Neural cell (in vitro differentiated cells): ENCODE results near the gene TYK2. TPM values are rescaled to one million over a fixed set of nuclear protein-coding genes. Genes with fewer than 3 reads are reported as not detected.

Experiments used
- H2AFZ ChIP-seq: fragments of 200-600, 300-800 bp; sonication (generic), shearing (Covaris generic); 2 replicates; pipeline ENCODE4 v1.6.0; 2014; ENCODE audit warnings: low read depth, mild to moderate bottlenecking, antibody characterized with exemption, low read length, moderate library complexity
- H3F3A ChIP-seq: fragments of 200-600 bp; shearing (Covaris generic); 2 replicates; pipeline ENCODE4 v1.6.1; 2016; ENCODE audit warnings: mild to moderate bottlenecking, moderate library complexity, mixed read lengths, antibody characterized with exemption, low read length; ENCODE audit not compliant: insufficient read depth, poor library complexity, severe bottlenecking
- H3K27ac ChIP-seq: fragments of 200-600, 300-800 bp; sonication (generic), shearing (Covaris generic); 2 replicates; pipeline ENCODE4 v1.5.1; 2014; ENCODE audit warnings: mild to moderate bottlenecking, low read length, moderate library complexity
- H3K27me3 ChIP-seq: fragments of 300-800, 200-600 bp; sonication (generic), shearing (Covaris generic); 2 replicates; pipeline ENCODE4 v1.6.0; 2014; ENCODE audit warnings: mild to moderate bottlenecking, low read depth, low read length, moderate library complexity; ENCODE audit not compliant: insufficient read depth
- H3K36me3 ChIP-seq: fragments of 300-800, 200-600 bp; sonication (generic), shearing (Covaris generic); 2 replicates; pipeline ENCODE4 v1.5.1; 2014; ENCODE audit warnings: mild to moderate bottlenecking, antibody characterized with exemption, low read length, moderate library complexity; ENCODE audit not compliant: insufficient read depth
- H3K4me2 ChIP-seq: fragments of 300-800, 200-600 bp; sonication (generic), shearing (Covaris generic); 2 replicates; pipeline ENCODE4 v1.6.0; 2014; ENCODE audit warnings: mild to moderate bottlenecking, low read length
- H3K4me3 ChIP-seq: fragments of 300-800, 200-600 bp; sonication (generic), shearing (Covaris generic); 2 replicates; pipeline ENCODE4 v1.5.1; 2014; ENCODE audit warnings: mild to moderate bottlenecking, low read length, moderate library complexity
- H3K79me2 ChIP-seq: fragments of 200-600 bp; shearing (Covaris generic); replicated peaks from 2 replicates; pipeline ENCODE4 v1.6.0; 2014; ENCODE audit warnings: mild to moderate bottlenecking, low read length, moderate library complexity; ENCODE audit not compliant: insufficient read depth
- H3K9ac ChIP-seq: fragments of 300-800, 200-600 bp; sonication (generic), shearing (Covaris generic); 2 replicates; pipeline ENCODE4 v1.6.1; 2016; ENCODE audit warnings: mild to moderate bottlenecking, low read length, mixed read lengths
- H3K9me2 ChIP-seq: fragments of 200-600 bp; shearing (Covaris generic); 2 replicates; pipeline ENCODE4 v1.6.1; 2016; ENCODE audit warnings: mild to moderate bottlenecking, low read length, mixed read lengths; ENCODE audit not compliant: insufficient read depth
- H3K9me3 ChIP-seq: fragments of 200-600, 300-800 bp; sonication (generic), shearing (Covaris generic); 2 replicates; pipeline ENCODE4 v1.6.1; 2016; ENCODE audit warnings: mild to moderate bottlenecking, mixed run types, low read length, moderate library complexity, mixed read lengths
- H4K20me1 ChIP-seq: fragments of 200-600 bp; shearing (Covaris generic); 2 replicates; pipeline ENCODE4 v1.6.1; 2016; ENCODE audit warnings: mild to moderate bottlenecking, mixed run types; ENCODE audit not compliant: insufficient read depth
- CTCF ChIP-seq: fragments of 450-650 bp; IDR thresholded peaks from 2 replicates; pipeline ENCODE4 v1.5.1; 2014; ENCODE audit warnings: antibody characterized with exemption, mild to moderate bottlenecking, moderate library complexity; ENCODE audit not compliant: poor library complexity, severe bottlenecking
- EP300 ChIP-seq: fragments of 450-650 bp; conservative IDR thresholded peaks from 2 replicates; pipeline ENCODE4 v1.6.1; 2014; ENCODE audit warnings: antibody characterized with exemption, mild to moderate bottlenecking, moderate library complexity; ENCODE audit not compliant: poor library complexity, severe bottlenecking
- EZH2 ChIP-seq: fragments of 200-600, 300-800 bp; shearing (Covaris generic), sonication (generic); IDR thresholded peaks from 2 replicates; pipeline ENCODE4 v1.6.1; 2014; ENCODE audit warnings: antibody characterized with exemption, low read length, borderline replicate concordance, mild to moderate bottlenecking; ENCODE audit not compliant: insufficient read depth, poor library complexity, severe bottlenecking
- MXI1 ChIP-seq: fragments of 450-650 bp; conservative IDR thresholded peaks from 2 replicates; pipeline ENCODE4 v1.6.1; 2014; ENCODE audit warnings: antibody characterized with exemption, mild to moderate bottlenecking; ENCODE audit not compliant: poor library complexity, severe bottlenecking
- POLR2AphosphoS5 ChIP-seq: IDR thresholded peaks from 2 replicates; pipeline ENCODE4 v1.6.1; 2012
- RAD21 ChIP-seq: fragments of 450-650 bp; conservative IDR thresholded peaks from 2 replicates; pipeline ENCODE4 v1.6.1; 2014; ENCODE audit warnings: antibody characterized with exemption, mild to moderate bottlenecking, moderate library complexity
- SMC3 ChIP-seq: fragments of 450-650 bp; conservative IDR thresholded peaks from 2 replicates; pipeline ENCODE4 v1.6.1; 2014; ENCODE audit warnings: antibody characterized with exemption, mild to moderate bottlenecking, moderate library complexity; ENCODE audit not compliant: poor library complexity
- TAF1 ChIP-seq: IDR thresholded peaks from 2 replicates; pipeline ENCODE4 v1.6.1; 2012; ENCODE audit warnings: low read depth
- polyA plus RNA-seq: library from polyadenylated mRNA; depleted of rRNA; stranded (reverse); fragments of >200 nt; gene quantifications from 2 replicates; pipeline ENCODE4 v1.2.3, GENCODE V29; 2014
- TF ChIP-seq, protein P1 (sequence below): IDR thresholded peaks from 2 replicates; pipeline ENCODE4 v1.6.1; 2012; ENCODE audit warnings: borderline replicate concordance

The TYK2 gene
- polyA plus RNA-seq, 1 donor from 2014 or later, result 95.8 TPM

DNA sequence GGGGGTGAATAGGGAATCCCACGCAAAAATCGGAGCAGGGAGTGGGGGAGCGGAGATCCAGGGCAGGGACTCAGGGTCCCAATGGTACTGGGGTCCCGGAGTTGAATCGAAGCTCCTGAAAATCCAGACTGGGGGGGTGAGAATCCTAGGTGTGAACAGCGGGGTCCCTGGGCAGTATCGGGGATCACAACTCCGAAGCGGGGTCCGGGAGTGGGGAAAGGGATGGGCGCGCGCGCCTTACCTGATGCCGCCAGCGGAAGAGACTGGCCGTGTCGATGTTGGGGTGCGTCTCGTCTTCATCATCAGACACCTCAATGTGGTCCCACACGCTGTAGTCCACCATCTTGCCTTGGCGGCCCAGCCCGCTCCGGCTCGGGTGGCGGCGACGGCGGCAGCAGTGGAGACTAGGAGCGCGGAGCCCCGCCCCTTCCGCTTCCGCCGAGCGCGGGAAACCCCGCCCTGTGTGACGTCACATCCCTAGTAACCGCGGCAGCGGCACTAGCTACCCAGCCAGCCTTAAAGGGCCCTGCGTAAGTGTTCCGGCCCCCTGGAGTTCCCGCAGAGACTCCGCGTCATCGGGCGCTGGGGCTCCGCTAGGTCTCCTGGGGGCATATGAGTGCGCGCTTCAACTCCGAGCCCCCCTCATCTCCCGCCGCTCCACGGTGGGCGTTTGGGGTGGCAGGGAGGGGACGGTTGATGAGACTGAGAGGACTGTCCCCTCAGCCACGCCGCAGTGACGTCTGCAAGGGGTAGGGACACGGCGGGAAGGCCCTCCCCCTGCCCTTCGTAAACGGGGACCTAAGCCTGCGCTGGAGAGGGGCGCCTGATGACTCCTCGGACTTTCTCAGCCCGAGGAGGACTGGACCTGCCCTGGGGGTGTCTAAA, 23.0 kb upstream of the TYK2 start, which contains the start of gene CDC37:
TSS of gene CDC37 (minus strand) at position 406 of the 885 bp plus-strand sequence. CDS start at position 343, 63 bp downstream.
- Histone ChIP-seq H4K20me1 (no peaks in the 10 kb centered on the region), H3K9ac (peak within 1 kb of the TSS; percentile 97), H3F3A (no peaks in the 10 kb centered on the region), H3K9me3 (no peaks in the 10 kb centered on the region), H3K27ac (peak within 1 kb of the TSS; percentile 95), H3K4me3 (peak within 1 kb of the TSS; percentile 99), H3K27me3 (no peaks in the 10 kb centered on the region), H3K9me2 (no peaks in the 10 kb centered on the region), H3K36me3 (no peaks in the 10 kb centered on the region), H2AFZ (peak within 1 kb of the TSS; percentile 91), H3K79me2 (peaks cover 24% of the 10 kb centered on the region), H3K4me2 (peak within 1 kb of the TSS; percentile 87)
- TF ChIP-seq EZH2, result no peak
- peak; percentile 95 for TF ChIP-seq POLR2AphosphoS5
- peak; percentile 92 for TF ChIP-seq MXI1

- no peaks in the 10 kb centered on the region for H3K9me3 ChIP-seq
- H2AFZ ChIP-seq, result peak overlapping the region; percentile 45
- no peak overlapping the region for H3K27ac ChIP-seq
- TF ChIP-seq RAD21 (no peak), SMC3 (no peak), EP300 (no peak), EZH2 (no peak), POLR2AphosphoS5 (no peak), MXI1 (no peak), TAF1 (no peak), CTCF (no peak)
- TF ChIP-seq, protein P1, sequence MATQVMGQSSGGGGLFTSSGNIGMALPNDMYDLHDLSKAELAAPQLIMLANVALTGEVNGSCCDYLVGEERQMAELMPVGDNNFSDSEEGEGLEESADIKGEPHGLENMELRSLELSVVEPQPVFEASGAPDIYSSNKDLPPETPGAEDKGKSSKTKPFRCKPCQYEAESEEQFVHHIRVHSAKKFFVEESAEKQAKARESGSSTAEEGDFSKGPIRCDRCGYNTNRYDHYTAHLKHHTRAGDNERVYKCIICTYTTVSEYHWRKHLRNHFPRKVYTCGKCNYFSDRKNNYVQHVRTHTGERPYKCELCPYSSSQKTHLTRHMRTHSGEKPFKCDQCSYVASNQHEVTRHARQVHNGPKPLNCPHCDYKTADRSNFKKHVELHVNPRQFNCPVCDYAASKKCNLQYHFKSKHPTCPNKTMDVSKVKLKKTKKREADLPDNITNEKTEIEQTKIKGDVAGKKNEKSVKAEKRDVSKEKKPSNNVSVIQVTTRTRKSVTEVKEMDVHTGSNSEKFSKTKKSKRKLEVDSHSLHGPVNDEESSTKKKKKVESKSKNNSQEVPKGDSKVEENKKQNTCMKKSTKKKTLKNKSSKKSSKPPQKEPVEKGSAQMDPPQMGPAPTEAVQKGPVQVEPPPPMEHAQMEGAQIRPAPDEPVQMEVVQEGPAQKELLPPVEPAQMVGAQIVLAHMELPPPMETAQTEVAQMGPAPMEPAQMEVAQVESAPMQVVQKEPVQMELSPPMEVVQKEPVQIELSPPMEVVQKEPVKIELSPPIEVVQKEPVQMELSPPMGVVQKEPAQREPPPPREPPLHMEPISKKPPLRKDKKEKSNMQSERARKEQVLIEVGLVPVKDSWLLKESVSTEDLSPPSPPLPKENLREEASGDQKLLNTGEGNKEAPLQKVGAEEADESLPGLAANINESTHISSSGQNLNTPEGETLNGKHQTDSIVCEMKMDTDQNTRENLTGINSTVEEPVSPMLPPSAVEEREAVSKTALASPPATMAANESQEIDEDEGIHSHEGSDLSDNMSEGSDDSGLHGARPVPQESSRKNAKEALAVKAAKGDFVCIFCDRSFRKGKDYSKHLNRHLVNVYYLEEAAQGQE, result no peak
- H3K4me3 ChIP-seq, result peak overlapping the region; percentile 99
- peak overlapping the region; percentile 87 for H3K4me2 ChIP-seq
- H3K27me3 ChIP-seq, result no peaks in the 10 kb centered on the region
- H3K79me2 ChIP-seq, result peaks cover 24% of the 10 kb centered on the region
- H3F3A ChIP-seq, result no peaks in the 10 kb centered on the region
- peak overlapping the region; percentile 97 for H3K9ac ChIP-seq
- H3K36me3 ChIP-seq, result no peaks in the 10 kb centered on the region
- no peaks in the 10 kb centered on the region for H3K9me2 ChIP-seq
- no peaks in the 10 kb centered on the region for H4K20me1 ChIP-seq
Observed at GRCh38 chr19:10402441-10403038, 22.2 kb upstream of the TYK2 start.
